Tibial artery (tissue), 4 donors: ENCODE results near the gene FAM120AOS.

Experiments
- DNase-seq, 2 donors: peaks; one replicate each; pipeline ENCODE4 v3.0.0-alpha.2; 2019
- H3K27ac ChIP-seq, 2 donors: fragments of 200-600 bp; sonication (generic) in 1 of 2; 1 replicate in 1 of 2; 2 replicates in 1 of 2; pipeline ENCODE4 v1.5.1; 2018 to 2019; ENCODE audit warnings: mild to moderate bottlenecking in 1 of 2
- H3K27me3 ChIP-seq, 2 donors: fragments of 200-600 bp; sonication (generic) in 1 of 2; one replicate each; pipeline versions ENCODE4 v1.5.1 to v1.6.0; 2016 to 2019
- H3K36me3 ChIP-seq, 3 donors: fragments of 200-600 bp; sonication (generic) in 2 of 3; one replicate each; pipeline ENCODE4 v1.5.1; 2016 to 2019; ENCODE audit warnings: mild to moderate bottlenecking in 2 of 3
- H3K4me1 ChIP-seq, 4 donors: fragments of 200-600 bp; sonication (generic) in 2 of 4; 1 replicate in 3 of 4; 2 replicates in 1 of 4; pipeline ENCODE4 v1.5.1; 2016 to 2019
- H3K4me3 ChIP-seq, 2 donors: fragments of 200-600 bp; sonication (generic) in 1 of 2; 1 replicate in 1 of 2; 2 replicates in 1 of 2; pipeline ENCODE4 v1.5.1; 2018 to 2019; ENCODE audit warnings: mild to moderate bottlenecking in 2 of 2
- H3K9me3 ChIP-seq, 3 donors: fragments of 200-600 bp; sonication (generic) in 1 of 3; one replicate each; pipeline ENCODE4 v1.5.1; 2016 to 2019
- intact Hi-C: fragments of 100-400 bp; cut with DNase I; formaldehyde crosslinking; loops from one replicate; pipeline ENCODE4 v1.15.0; 2023; ENCODE audit warnings: low total_unique reads
- TF ChIP-seq, protein P1 (sequence below), 2 experiments: fragments of 200-600 bp in 1 of 2; fragments of 450-650 bp in 1 of 2; IDR thresholded peaks; one replicate each; pipeline ENCODE4 v1.5.1; 2017 to 2019; ENCODE audit warnings: antibody characterized with exemption in 2 of 2, mild to moderate bottlenecking in 1 of 2, moderate library complexity in 1 of 2

FAM120AOS gene

DNA sequence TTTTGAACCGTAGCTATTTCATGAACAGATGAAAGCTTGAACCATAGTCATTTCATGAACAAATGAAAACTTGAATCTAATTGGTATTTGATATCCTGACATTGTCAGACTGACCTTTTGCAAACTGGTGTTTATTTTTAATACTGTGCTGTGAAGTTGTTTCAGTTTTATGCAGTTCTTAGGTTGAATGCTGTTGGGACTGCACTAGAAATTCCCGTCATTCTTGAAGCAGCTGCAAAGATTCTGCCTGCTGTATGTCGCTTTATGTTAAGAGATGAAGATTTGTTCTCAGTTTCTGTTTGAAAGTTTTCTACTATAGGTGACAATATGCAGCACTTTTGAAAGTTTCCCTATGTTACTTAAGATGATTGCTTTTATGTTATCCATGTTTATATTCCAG, 22.5 kb upstream of the FAM120AOS start:
- peaks cover 4 to 6% (median 6%) of the 10 kb centered on the region in 3 donors for H3K36me3 ChIP-seq
- DNase-seq = no peak

DNA sequence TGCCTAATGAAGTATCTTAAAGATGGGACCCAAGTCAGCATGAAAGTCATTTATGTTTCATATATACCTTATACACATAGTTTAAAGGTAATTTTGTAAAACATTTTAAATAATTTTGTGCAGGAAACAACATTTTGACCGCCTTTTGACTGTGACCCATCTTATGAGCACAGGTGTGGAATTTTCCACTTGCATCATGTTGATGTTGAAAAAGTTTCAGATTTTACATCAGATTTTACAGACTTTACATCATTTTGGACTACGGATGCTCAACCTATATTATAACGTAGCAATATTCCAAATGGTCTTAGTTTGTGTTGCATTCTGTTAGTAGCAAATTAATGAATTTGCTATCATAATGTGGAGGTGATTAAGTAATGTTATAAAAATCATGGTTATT, 21.7 kb upstream of the FAM120AOS start:
- DNase-seq = no peak
- no peaks in the 10 kb centered on the region for H3K27me3 ChIP-seq
- no peak overlapping the region for H3K27ac ChIP-seq
- no peaks in the 10 kb centered on the region for H3K9me3 ChIP-seq
- H3K4me1 ChIP-seq = peaks cover 0 to 20% (median under 1%) of the 10 kb centered on the region in 4 donors
- TF ChIP-seq, protein P1, sequence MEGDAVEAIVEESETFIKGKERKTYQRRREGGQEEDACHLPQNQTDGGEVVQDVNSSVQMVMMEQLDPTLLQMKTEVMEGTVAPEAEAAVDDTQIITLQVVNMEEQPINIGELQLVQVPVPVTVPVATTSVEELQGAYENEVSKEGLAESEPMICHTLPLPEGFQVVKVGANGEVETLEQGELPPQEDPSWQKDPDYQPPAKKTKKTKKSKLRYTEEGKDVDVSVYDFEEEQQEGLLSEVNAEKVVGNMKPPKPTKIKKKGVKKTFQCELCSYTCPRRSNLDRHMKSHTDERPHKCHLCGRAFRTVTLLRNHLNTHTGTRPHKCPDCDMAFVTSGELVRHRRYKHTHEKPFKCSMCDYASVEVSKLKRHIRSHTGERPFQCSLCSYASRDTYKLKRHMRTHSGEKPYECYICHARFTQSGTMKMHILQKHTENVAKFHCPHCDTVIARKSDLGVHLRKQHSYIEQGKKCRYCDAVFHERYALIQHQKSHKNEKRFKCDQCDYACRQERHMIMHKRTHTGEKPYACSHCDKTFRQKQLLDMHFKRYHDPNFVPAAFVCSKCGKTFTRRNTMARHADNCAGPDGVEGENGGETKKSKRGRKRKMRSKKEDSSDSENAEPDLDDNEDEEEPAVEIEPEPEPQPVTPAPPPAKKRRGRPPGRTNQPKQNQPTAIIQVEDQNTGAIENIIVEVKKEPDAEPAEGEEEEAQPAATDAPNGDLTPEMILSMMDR (IDR thresholded peaks at IDR 0.05) = no peak
- intact Hi-C loops = no loop called here
- peaks cover 4 to 6% (median 6%) of the 10 kb centered on the region in 3 donors for H3K36me3 ChIP-seq
- H3K4me3 ChIP-seq = no peak overlapping the region

More for the DNA sequence above, 22.5 kb upstream of the FAM120AOS start:
- Histone ChIP-seq H3K9me3 (no peaks in the 10 kb centered on the region), H3K27me3 (no peaks in the 10 kb centered on the region), H3K4me3 (no peak overlapping the region), H3K27ac (no peak overlapping the region), H3K4me1 (peaks cover 0 to 19% (median 0%) of the 10 kb centered on the region in 4 donors)
- TF ChIP-seq, protein P1 (IDR thresholded peaks at IDR 0.05) = no peak
- intact Hi-C loops = no loop called here

DNA sequence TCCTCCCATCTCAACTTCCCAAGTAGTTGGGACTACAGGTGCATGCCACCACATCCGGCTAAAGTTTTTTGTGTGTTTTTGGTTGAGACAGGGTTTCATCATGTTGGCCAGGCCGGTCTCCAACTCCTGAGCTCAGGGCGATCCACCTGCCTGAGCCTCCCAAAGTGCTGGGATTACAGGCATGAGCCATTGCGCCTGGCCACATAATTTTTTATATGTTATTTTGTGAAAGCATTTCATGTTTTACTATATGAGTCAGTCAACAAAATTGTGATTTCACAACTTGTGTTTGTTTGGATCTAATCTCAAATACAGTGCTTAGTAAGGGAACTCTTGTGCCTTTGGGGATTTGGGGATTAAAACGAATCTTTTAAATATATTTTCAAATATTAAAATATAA, 20.0 kb upstream of the FAM120AOS start:
- H3K9me3 ChIP-seq = no peaks in the 10 kb centered on the region
- H3K4me1 ChIP-seq = peaks cover 0 to 37% (median 12%) of the 10 kb centered on the region in 4 donors
- TF ChIP-seq, protein P1 (IDR thresholded peaks at IDR 0.05) = no peak

DNA sequence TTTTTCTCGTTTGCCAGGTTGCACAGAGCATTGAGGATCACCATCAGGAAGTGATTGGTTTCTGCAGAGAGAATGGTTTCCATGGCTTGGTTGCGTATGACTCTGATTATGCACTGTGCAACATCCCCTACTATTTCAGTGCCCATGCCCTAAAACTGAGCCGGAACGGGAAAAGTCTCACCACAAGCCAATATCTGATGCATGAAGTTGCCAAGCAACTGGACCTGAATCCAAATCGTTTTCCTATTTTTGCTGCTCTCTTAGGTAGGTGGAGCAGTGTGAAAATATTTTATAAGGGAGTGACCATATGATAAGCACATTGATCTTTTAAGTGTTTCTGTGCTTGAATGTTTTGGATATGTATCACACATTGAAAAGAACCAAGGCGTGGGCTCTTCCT, 17.7 kb upstream of the FAM120AOS start:
- no peak for DNase-seq
- H3K27ac ChIP-seq = no peak overlapping the region
- H3K4me3 ChIP-seq = no peak overlapping the region
- intact Hi-C loops = no loop called here
- TF ChIP-seq, protein P1 (IDR thresholded peaks at IDR 0.05) = no peak
- H3K9me3 ChIP-seq = no peaks in the 10 kb centered on the region
- peaks cover 0 to 6% (median 4%) of the 10 kb centered on the region in 3 donors for H3K36me3 ChIP-seq
- no peaks in the 10 kb centered on the region for H3K27me3 ChIP-seq
- H3K4me1 ChIP-seq = peaks cover 0 to 58% (median 26%) of the 10 kb centered on the region in 4 donors

More for the DNA sequence above, 20.0 kb upstream of the FAM120AOS start:
- no peak for DNase-seq
- Histone ChIP-seq H3K36me3 (peaks cover 4 to 6% (median 6%) of the 10 kb centered on the region in 3 donors), H3K4me3 (no peak overlapping the region), H3K27me3 (no peaks in the 10 kb centered on the region), H3K27ac (no peak overlapping the region)
- intact Hi-C loops = no loop called here

DNA sequence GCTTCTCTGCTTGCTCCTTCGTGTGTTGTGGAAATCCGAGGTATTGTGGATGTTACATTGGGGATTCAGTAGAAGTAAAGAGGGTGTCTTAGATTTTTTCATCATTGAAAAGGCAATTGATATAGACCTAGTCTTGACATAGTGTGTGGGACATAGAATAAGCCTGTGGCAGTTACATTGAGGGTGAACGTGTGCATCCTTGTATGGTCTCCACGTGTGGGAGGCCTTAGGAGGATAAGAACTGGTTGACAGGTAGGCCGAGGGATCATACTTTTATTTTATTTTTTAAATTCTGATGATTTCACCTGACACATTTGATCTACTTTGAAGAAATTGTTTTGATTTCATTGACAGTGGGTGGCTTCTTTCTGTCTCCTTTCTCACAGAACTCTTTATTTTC, 17.0 kb upstream of the FAM120AOS start:
- peaks cover 0 to 64% (median 31%) of the 10 kb centered on the region in 4 donors for H3K4me1 ChIP-seq

More for the DNA sequence above, 17.0 kb upstream of the FAM120AOS start:
- TF ChIP-seq, protein P1 (IDR thresholded peaks at IDR 0.05) = no peak
- intact Hi-C loops = no loop called here
- peaks cover 0 to 6% (median 4%) of the 10 kb centered on the region in 3 donors for H3K36me3 ChIP-seq
- H3K27ac ChIP-seq = no peak overlapping the region
- no peaks in the 10 kb centered on the region for H3K27me3 ChIP-seq
- H3K9me3 ChIP-seq = no peaks in the 10 kb centered on the region
- no peak for DNase-seq
- H3K4me3 ChIP-seq = no peak overlapping the region
